Testis (tissue), 2 donors: ENCODE measurements around the gene ORMDL3.

Experiments
- CTCF ChIP-seq, 3 experiments: fragments of 450-650 bp in 2 of 3; fragments of 200-600 bp in 1 of 3; sonication (generic) in 1 of 3; IDR thresholded peaks; one replicate each; pipeline ENCODE4 v1.5.1; 2016 to 2019; ENCODE audit warnings: antibody characterized with exemption in 3 of 3, mild to moderate bottlenecking in 2 of 3, moderate library complexity in 1 of 3
- POLR2A ChIP-seq: fragments of 450-650 bp; IDR thresholded peaks from one replicate; pipeline ENCODE4 v1.6.1; 2017; ENCODE audit warnings: antibody characterized with exemption, mild to moderate bottlenecking, moderate library complexity

DNA sequence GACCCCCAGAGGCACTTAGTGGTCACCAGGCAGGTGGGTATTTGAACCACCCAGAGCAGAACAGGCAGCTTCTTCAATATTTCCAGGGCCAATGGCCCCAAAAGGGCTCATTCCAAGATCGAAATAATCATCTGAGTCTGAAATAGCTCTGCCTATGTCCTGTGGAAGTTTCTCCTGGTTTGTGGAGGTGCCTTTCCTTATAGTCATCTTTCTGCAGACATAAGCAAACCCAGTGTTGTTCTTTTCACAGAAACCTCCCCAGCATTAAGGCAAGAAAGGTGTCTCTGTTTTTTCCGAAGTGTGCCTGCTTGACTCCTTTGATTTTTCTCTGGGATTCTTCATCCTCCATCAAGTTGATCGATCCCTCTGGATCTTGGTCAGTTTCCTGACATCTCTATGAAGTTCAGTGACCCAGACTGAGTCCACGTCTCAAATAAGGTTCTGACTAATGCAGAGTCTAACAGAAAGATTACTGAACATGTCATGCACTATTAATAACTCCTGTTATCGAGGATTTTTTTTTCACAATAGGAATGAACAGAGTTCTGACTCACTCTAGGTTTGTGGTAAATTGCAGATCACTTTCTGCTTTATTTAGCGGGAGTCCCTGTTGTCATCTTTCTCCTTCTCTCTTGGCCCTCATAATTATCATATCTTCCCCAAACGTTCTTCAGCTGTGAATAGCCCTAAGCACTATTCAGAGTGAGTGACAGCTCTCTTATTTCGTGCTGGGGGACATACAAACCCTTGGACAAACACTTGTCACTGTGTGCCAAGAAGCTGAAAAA, 1.7 kb upstream of the ORMDL3 start:
- TF ChIP-seq CTCF (IDR thresholded peaks at IDR 0.05) (no peak), POLR2A (no peak)
